Muscle layer of duodenum (tissue), 2 donors: ENCODE data around the gene CCNDBP1.

Source experiments
- H3K27ac ChIP-seq: one replicate; pipeline ENCODE4 v1.7.0; 2013; ENCODE audit warnings: mild to moderate bottlenecking, low read length
- H3K27me3 ChIP-seq: one replicate; pipeline ENCODE4 v1.7.0; 2013; ENCODE audit warnings: low read depth, mild to moderate bottlenecking, control low read depth, low read length
- H3K36me3 ChIP-seq, 2 donors: one replicate each; pipeline ENCODE4 v1.7.0; 2013; ENCODE audit warnings: low read length in 2 of 2, control low read depth in 1 of 2, mild to moderate bottlenecking in 1 of 2; ENCODE audit not compliant: insufficient read depth in 2 of 2, control insufficient read depth in 1 of 2
- H3K4me1 ChIP-seq, 2 donors: one replicate each; pipeline ENCODE4 v1.7.0; 2013; ENCODE audit warnings: low read length in 2 of 2, mild to moderate bottlenecking in 2 of 2, control low read depth in 1 of 2, moderate library complexity in 1 of 2; ENCODE audit not compliant: insufficient read depth in 2 of 2, control insufficient read depth in 1 of 2
- H3K4me3 ChIP-seq, 2 donors: one replicate each; pipeline ENCODE4 v1.7.0; 2013; ENCODE audit warnings: low read length in 2 of 2, low read depth in 1 of 2, mild to moderate bottlenecking in 1 of 2
- H3K9me3 ChIP-seq, 2 donors: one replicate each; pipeline ENCODE4 v1.7.0; 2013; ENCODE audit warnings: low read length in 2 of 2, control low read depth in 1 of 2, mild to moderate bottlenecking in 1 of 2; ENCODE audit not compliant: control insufficient read depth in 1 of 2
- donor health status: healthy.

CCNDBP1 gene

GRCh38 chr15:43237842-43238470 is 52.8 kb downstream of the CCNDBP1 start:
- Histone ChIP-seq H3K9me3 (no peaks in the 10 kb centered on the region), H3K4me1 (no peaks in the 10 kb centered on the region), H3K4me3 (no peak overlapping the region), H3K36me3 (no peaks in the 10 kb centered on the region), H3K27ac (no peak overlapping the region), H3K27me3 (peaks cover 6% of the 10 kb centered on the region)

- no peak overlapping the region for H3K4me3 ChIP-seq
- no peaks in the 10 kb centered on the region for H3K36me3 ChIP-seq
- no peaks in the 10 kb centered on the region for H3K9me3 ChIP-seq
- no peak overlapping the region for H3K27ac ChIP-seq
- H3K27me3 ChIP-seq = peaks cover 6% of the 10 kb centered on the region
- H3K4me1 ChIP-seq = no peaks in the 10 kb centered on the region
Observed at GRCh38 chr15:43238671-43239131, 53.5 kb downstream of the CCNDBP1 start.

- H3K27ac ChIP-seq = no peak overlapping the region
- no peaks in the 10 kb centered on the region for H3K27me3 ChIP-seq
- no peaks in the 10 kb centered on the region for H3K4me1 ChIP-seq
- no peak overlapping the region for H3K4me3 ChIP-seq
- no peaks in the 10 kb centered on the region for H3K9me3 ChIP-seq
- H3K36me3 ChIP-seq = no peaks in the 10 kb centered on the region
Observed at GRCh38 chr15:43239732-43240491, 54.7 kb downstream of the CCNDBP1 start.

- Histone ChIP-seq H3K27me3 (no peaks in the 10 kb centered on the region), H3K4me1 (no peaks in the 10 kb centered on the region), H3K27ac (no peak overlapping the region), H3K4me3 (no peak overlapping the region), H3K9me3 (no peaks in the 10 kb centered on the region), H3K36me3 (no peaks in the 10 kb centered on the region)
Observed at GRCh38 chr15:43241100-43241499, 55.9 kb downstream of the CCNDBP1 start.

- Histone ChIP-seq H3K4me1 (no peaks in the 10 kb centered on the region), H3K27me3 (no peaks in the 10 kb centered on the region), H3K4me3 (no peak overlapping the region), H3K27ac (no peak overlapping the region), H3K9me3 (no peaks in the 10 kb centered on the region), H3K36me3 (no peaks in the 10 kb centered on the region)
Observed at GRCh38 chr15:43242616-43243015, 57.4 kb downstream of the CCNDBP1 start.

- no peaks in the 10 kb centered on the region for H3K27me3 ChIP-seq
- no peak overlapping the region for H3K4me3 ChIP-seq
- no peaks in the 10 kb centered on the region for H3K4me1 ChIP-seq
- H3K36me3 ChIP-seq = no peaks in the 10 kb centered on the region
- H3K27ac ChIP-seq = no peak overlapping the region
- H3K9me3 ChIP-seq = no peaks in the 10 kb centered on the region
Observed at GRCh38 chr15:43243020-43243645, 57.9 kb downstream of the CCNDBP1 start.

GRCh38 chr15:43244092-43244491 is 58.9 kb downstream of the CCNDBP1 start:
- H3K9me3 ChIP-seq = no peaks in the 10 kb centered on the region
- H3K4me1 ChIP-seq = no peaks in the 10 kb centered on the region
- no peak overlapping the region for H3K27ac ChIP-seq
- no peak overlapping the region for H3K4me3 ChIP-seq
- no peaks in the 10 kb centered on the region for H3K36me3 ChIP-seq
- no peaks in the 10 kb centered on the region for H3K27me3 ChIP-seq

- Histone ChIP-seq H3K4me3 (no peak overlapping the region), H3K36me3 (no peaks in the 10 kb centered on the region), H3K9me3 (no peaks in the 10 kb centered on the region), H3K27me3 (no peaks in the 10 kb centered on the region), H3K27ac (no peak overlapping the region), H3K4me1 (no peaks in the 10 kb centered on the region)
Observed at GRCh38 chr15:43246261-43246774, 61.1 kb downstream of the CCNDBP1 start.
